Right atrium auricular region (tissue), 2 donors: ENCODE measurements around the gene S100A6. TPM values are rescaled to one million over a fixed set of nuclear protein-coding genes. Genes with fewer than 3 reads are reported as not detected.

Source experiments
- DNase-seq: peaks from one replicate; pipeline ENCODE4 v3.0.0-alpha.2; 2019; ENCODE audit warnings: low spot score
- H3K27ac ChIP-seq, 2 donors: fragments of 200-600 bp; sonication (generic); 1 replicate in 1 of 2; 2 replicates in 1 of 2; pipeline ENCODE4 v1.5.1; 2016 to 2019
- H3K27me3 ChIP-seq, 2 donors: fragments of 200-600 bp; sonication (generic); one replicate each; pipeline versions ENCODE4 v1.5.1 to v1.6.0; 2017 to 2019
- H3K36me3 ChIP-seq: fragments of 200-600 bp; sonication (generic); one replicate; pipeline ENCODE4 v1.5.1; 2016
- H3K4me1 ChIP-seq, 2 donors: fragments of 200-600 bp; sonication (generic); one replicate each; pipeline versions ENCODE4 v1.5.1 to v1.6.0; 2017 to 2019
- H3K4me3 ChIP-seq, 2 donors: fragments of 200-600 bp; sonication (generic); 1 replicate in 1 of 2; 2 replicates in 1 of 2; pipeline ENCODE4 v1.5.1; 2017 to 2019; ENCODE audit warnings: mild to moderate bottlenecking in 1 of 2, moderate library complexity in 1 of 2
- H3K9me3 ChIP-seq, 2 donors: fragments of 200-600 bp; sonication (generic); one replicate each; pipeline ENCODE4 v1.5.1; 2019
- total RNA-seq, 2 donors: library from RNA; depleted of rRNA; stranded (reverse); fragments of >200 nt; gene quantifications; one replicate each; pipeline ENCODE4 v1.1.0, GENCODE V29; 2016
- TF ChIP-seq, protein P1 (sequence below), 2 donors: fragments of 200-600 bp; sonication (generic); IDR thresholded peaks; one replicate each; pipeline ENCODE4 v1.5.1; 2019; ENCODE audit warnings: antibody characterized with exemption in 2 of 2

The S100A6 gene
- total RNA-seq, 2 donors from 2014 or later, result 156 to 324 TPM

DNA sequence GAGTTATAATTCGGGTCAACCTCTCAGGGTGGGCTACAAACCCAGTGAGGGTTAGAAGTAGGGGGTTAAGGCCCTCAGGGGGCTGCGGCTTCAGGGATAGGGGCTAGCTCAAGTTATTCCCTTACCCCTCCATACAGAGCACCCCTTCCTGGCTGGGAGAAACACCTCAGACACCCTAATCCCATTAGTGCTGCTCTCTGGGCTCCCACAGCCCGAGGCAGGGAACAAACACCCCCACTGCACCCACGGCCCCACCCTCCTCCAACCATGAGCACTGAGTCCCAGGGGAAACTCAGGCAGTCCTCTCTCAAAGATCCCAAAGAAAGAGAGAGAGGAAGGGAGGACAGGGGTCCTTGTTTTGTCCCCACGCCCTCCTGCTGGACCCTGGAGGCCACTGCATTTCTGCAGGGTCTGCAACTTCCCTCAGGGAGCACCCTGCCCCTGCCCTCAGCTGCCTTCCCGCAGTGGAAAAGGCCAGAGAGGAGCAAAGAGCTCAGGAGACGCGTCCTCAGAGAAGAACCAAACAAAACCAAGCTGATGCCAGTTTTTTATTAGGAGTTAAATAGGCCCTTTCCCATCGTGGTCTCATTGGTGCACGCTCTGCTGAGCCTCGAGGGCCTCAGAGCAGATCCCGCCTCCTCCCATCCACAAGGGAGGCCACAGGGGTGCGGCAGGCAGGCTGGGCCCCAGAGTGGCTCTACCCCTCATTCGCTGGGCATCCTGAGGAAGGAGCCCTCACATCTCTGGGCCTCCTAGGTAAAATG is 11.2 kb upstream of the S100A6 start:
- no peak for DNase-seq
- Histone ChIP-seq H3K27ac (no peak overlapping the region), H3K27me3 (no peaks in the 10 kb centered on the region), H3K36me3 (no peaks in the 10 kb centered on the region), H3K4me1 (peaks cover 0 to 83% of the 10 kb centered on the region in 2 donors), H3K9me3 (no peaks in the 10 kb centered on the region), H3K4me3 (no peak overlapping the region)
- TF ChIP-seq, protein P1, sequence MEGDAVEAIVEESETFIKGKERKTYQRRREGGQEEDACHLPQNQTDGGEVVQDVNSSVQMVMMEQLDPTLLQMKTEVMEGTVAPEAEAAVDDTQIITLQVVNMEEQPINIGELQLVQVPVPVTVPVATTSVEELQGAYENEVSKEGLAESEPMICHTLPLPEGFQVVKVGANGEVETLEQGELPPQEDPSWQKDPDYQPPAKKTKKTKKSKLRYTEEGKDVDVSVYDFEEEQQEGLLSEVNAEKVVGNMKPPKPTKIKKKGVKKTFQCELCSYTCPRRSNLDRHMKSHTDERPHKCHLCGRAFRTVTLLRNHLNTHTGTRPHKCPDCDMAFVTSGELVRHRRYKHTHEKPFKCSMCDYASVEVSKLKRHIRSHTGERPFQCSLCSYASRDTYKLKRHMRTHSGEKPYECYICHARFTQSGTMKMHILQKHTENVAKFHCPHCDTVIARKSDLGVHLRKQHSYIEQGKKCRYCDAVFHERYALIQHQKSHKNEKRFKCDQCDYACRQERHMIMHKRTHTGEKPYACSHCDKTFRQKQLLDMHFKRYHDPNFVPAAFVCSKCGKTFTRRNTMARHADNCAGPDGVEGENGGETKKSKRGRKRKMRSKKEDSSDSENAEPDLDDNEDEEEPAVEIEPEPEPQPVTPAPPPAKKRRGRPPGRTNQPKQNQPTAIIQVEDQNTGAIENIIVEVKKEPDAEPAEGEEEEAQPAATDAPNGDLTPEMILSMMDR (IDR thresholded peaks at IDR 0.05), result no peak

DNA sequence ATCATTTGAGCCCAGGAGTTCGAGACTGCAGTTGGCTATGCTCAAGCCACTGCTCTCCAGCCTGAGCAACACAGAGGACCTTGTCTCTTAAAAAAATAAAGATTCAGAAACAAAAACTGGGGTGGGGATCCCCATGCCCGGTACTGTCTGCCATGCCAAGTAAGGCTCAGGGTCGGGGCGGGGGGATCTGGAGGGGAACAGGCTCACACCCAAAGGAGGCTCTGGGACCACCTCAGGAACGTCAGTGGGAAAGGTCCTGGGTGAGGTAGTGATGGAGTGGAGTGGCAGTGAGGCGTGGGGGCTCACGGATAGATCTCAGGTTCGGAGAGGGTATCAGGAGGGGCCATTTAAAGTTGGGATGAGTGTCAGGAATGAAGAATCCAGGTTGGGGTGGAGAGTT is 10.6 kb upstream of the S100A6 start:
- Histone ChIP-seq H3K4me1 (peaks cover 0 to 85% of the 10 kb centered on the region in 2 donors), H3K27ac (peak overlapping the region; percentile 83), H3K9me3 (no peaks in the 10 kb centered on the region), H3K36me3 (no peaks in the 10 kb centered on the region), H3K4me3 (peak overlapping the region in 1 of 2 donors; percentile 46), H3K27me3 (no peaks in the 10 kb centered on the region)
- TF ChIP-seq, protein P1 (IDR thresholded peaks at IDR 0.05), result no peak
- DNase-seq, result no peak

GRCh38 chr1:153545067-153546055 is 9.6 kb upstream of the S100A6 start, which contains the start of gene S100A4:
Gene S100A4, minus strand, starts transcription at chr1:153545806. Its CDS starts 1,012 bp downstream, at chr1:153544794.
- H3K36me3 ChIP-seq, result no peaks in the 10 kb centered on the region
- H3K4me1 ChIP-seq, result peaks cover 0 to 83% of the 10 kb centered on the region in 2 donors
- H3K27ac ChIP-seq, result peak within 1 kb of the TSS; percentile 83
- TF ChIP-seq, protein P1 (IDR thresholded peaks at IDR 0.05), result no peak
- H3K9me3 ChIP-seq, result no peaks in the 10 kb centered on the region
- DNase-seq, result peak; percentile 97
- no peaks in the 10 kb centered on the region for H3K27me3 ChIP-seq
- peak within 1 kb of the TSS; percentile 42 to 46 for H3K4me3 ChIP-seq

DNA sequence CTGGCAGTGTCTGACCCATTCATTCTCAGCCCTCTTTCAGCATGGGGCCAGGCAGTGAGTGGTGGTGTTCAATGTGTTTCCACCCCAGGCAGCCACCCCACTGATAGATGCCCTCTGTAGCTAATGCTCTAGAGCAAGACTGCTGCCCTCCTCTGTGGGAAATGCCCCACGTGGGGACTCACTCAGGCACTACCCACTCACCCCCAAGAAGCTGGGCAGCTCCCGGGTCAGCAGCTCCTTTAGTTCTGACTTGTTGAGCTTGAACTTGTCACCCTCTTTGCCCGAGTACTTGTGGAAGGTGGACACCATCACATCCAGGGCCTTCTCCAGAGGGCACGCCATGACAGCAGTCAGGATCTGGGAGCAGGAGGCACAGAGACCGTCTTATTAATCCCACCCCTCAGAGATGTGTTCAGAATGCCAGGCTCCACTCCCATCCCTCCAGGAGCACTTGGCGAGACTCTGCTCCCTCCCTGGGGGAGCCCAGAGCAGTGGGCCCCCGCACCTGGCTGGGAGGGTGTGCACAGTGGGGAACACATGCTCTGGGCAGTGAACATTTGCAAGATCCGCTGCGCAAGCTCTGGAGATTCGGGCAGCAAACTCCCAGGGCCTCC is 8.8 kb upstream of the S100A6 start:
- peak overlapping the region; percentile 38 to 46 for H3K4me3 ChIP-seq
- H3K36me3 ChIP-seq, result no peaks in the 10 kb centered on the region
- H3K9me3 ChIP-seq, result no peaks in the 10 kb centered on the region
- peak overlapping the region; percentile 83 for H3K27ac ChIP-seq
- no peaks in the 10 kb centered on the region for H3K27me3 ChIP-seq
- TF ChIP-seq, protein P1 (IDR thresholded peaks at IDR 0.05), result no peak
- DNase-seq, result no peak
- H3K4me1 ChIP-seq, result peaks cover 0 to 75% of the 10 kb centered on the region in 2 donors

DNA sequence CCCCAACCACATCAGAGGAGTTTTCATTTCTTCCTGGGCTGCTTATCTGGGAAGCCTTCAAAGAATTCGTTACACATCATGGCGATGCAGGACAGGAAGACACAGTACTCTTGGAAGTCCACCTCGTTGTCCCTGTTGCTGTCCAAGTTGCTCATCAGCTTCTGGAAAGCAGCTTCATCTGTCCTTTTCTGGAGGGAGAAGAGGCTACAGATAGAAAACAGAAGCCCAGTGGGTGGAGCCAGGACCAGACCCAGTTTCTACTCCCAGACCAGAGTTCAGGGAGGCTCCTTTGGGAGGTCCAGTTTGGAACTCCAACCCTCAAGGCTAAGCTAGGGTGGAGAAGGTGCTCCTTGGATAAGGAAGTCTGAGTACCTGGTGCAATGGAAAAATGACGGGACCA is 7.9 kb upstream of the S100A6 start:
- H3K27ac ChIP-seq, result no peak overlapping the region
- TF ChIP-seq, protein P1 (IDR thresholded peaks at IDR 0.05), result no peak
- DNase-seq, result no peak
- no peaks in the 10 kb centered on the region for H3K36me3 ChIP-seq
- H3K9me3 ChIP-seq, result no peaks in the 10 kb centered on the region
- peak overlapping the region in 1 of 2 donors; percentile 46 for H3K4me3 ChIP-seq
- H3K4me1 ChIP-seq, result peaks cover 0 to 66% of the 10 kb centered on the region in 2 donors
- H3K27me3 ChIP-seq, result no peaks in the 10 kb centered on the region
